Hepatocyte (in vitro differentiated cells): ENCODE data around the gene SEL1L3.

Experiments
- EZH2 ChIP-seq: fragments of 200-600 bp; sonication (generic); IDR thresholded peaks from 2 replicates; pipeline ENCODE4 v1.6.1; 2016; ENCODE audit warnings: antibody characterized with exemption, mild to moderate bottlenecking, borderline replicate concordance
- TF ChIP-seq, protein P1 (sequence below): fragments of 200-600 bp; sonication (generic); IDR thresholded peaks from 2 replicates; pipeline ENCODE4 v1.5.1; 2016; ENCODE audit warnings: antibody characterized with exemption, mild to moderate bottlenecking; ENCODE audit not compliant: poor library complexity

DNA sequence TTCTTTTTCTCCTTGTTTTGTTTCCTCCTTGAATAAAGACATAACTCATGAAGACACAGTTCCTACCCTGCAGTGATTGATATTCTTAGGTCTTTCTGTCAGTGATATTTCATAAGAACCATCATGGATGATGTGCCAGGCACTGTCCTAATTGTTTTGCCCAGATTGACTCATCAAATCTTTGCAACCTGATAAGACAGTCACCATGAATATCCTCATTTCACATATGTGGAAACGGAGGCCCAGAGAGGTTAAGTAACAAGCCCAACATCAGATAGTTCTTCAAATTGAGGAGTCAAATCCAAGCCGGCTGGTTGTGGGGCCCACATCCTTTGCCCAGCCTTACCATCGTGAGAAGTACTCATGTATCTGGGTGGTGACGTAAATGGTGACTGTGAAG, 69.9 kb downstream of the SEL1L3 start:
- TF ChIP-seq, protein P1, sequence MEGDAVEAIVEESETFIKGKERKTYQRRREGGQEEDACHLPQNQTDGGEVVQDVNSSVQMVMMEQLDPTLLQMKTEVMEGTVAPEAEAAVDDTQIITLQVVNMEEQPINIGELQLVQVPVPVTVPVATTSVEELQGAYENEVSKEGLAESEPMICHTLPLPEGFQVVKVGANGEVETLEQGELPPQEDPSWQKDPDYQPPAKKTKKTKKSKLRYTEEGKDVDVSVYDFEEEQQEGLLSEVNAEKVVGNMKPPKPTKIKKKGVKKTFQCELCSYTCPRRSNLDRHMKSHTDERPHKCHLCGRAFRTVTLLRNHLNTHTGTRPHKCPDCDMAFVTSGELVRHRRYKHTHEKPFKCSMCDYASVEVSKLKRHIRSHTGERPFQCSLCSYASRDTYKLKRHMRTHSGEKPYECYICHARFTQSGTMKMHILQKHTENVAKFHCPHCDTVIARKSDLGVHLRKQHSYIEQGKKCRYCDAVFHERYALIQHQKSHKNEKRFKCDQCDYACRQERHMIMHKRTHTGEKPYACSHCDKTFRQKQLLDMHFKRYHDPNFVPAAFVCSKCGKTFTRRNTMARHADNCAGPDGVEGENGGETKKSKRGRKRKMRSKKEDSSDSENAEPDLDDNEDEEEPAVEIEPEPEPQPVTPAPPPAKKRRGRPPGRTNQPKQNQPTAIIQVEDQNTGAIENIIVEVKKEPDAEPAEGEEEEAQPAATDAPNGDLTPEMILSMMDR, result no peak
- TF ChIP-seq EZH2, result no peak
